GM21528 (cell line): ENCODE measurements around the gene HEBP2.

Experiments
- ATAC-seq: cut with Tn5 transposase; IDR thresholded peaks from one replicate; pipeline ENCODE4 v1.9.1; 2021; ENCODE audit warnings: mild to moderate bottlenecking, moderate library complexity; ENCODE audit not compliant: unreplicated experiment, low FRiP score

Gene HEBP2

DNA sequence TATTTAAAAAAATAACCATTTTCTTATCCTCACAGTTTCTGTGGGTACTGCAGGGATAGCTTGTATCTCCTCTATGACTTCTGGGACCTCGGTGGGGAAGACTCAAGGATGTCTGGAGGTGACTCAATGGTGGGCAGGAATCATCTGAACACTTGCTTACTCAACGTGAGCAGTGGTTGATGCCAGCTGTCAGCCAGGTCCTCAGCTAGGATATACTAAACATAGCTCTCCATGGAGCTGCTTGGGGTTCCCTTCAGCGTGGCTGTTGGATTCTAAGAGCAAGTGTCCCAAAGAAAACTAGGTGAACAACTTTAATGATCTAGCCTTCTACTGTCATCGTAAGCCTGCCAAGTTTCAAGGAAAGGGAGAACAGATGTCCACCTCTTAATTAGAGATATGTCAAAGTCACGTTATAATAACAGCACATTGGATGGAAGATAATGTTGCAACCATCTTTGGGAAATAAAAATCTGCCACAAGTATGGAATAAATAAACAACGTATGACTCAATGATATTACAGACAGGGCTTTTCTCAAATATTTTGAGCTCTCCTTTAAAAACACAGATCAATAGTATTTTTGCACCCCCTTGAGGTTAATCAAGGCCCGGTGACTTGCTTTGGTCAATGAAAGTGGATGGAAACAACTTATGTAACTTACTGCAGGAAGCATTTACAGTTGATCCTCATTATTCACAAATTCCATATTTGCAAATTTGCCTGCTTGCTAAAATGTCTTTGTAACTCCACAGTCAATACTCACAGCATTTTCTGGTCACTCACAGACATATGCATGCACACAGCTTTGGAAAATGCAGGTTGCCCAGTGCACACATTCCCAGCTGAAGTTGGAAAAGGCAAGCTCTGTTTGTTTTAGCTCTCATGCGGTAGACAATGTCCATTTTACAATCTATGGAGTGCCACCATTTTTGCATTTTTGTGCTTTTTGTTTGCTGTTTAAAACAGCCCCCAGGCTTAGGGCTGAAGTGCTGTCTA is 6.6 kb upstream of the HEBP2 start:
- ATAC-seq: no peak

DNA sequence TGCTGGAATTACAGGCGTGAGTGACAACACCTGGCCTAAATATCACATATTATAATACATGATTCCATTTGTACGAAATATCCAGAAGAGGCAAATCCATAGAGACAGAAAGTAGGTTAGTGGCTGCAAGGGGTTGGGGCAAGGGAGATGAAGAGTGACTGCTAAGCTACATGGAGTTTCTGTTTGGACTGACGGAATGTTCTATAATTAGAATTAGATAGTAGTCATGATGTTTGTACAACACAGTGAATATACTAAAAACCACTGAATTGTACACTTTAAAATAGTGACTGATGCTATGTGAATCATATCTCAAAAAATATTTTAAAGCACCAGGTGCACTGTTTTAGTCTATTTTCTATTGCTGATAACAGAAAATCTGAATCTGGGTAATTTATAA is 3.7 kb upstream of the HEBP2 start:
- ATAC-seq: no peak

DNA sequence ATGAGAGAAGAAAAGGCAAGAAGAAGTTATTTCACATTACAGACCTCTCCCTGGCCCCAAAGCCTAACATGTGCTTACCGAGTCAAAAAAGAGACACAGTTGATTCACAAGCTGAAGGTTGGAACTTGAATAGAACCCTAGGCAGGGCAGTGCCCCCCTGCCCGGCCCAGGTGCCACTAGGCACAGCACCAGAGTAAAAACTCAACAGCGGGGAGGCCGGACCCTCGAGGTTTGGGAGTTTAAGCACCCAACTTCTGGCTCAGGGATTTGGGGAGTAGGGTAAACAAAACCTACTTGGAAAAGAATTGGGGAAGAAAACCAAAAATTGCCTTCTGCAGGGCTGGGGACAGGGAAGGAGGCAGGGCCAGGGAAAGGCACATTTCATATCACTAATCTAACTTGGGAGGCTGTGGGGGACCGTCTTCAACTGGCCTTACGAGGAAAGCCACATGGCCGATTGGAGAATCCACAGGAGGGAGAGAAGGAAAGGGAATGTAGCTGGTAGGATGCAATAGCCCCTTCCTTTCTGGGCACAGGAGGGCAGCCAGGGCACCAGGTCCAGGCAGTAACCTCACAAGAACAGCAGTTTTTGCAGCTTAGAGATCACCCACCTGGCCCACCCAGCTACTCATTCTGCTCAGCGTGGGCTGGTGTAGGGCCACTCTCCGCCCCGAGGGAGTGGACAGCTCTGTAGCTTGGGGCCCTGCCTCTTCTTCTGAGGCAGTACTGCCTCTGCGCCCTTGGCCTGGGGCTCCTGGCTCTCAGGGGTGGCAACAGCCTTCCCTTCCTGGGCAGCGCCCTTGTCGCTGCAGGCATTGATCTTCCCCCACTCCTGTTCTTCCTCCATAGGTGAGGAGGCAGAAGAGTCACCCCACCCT is 1.8 kb upstream of the HEBP2 start:
- no peak for ATAC-seq

DNA sequence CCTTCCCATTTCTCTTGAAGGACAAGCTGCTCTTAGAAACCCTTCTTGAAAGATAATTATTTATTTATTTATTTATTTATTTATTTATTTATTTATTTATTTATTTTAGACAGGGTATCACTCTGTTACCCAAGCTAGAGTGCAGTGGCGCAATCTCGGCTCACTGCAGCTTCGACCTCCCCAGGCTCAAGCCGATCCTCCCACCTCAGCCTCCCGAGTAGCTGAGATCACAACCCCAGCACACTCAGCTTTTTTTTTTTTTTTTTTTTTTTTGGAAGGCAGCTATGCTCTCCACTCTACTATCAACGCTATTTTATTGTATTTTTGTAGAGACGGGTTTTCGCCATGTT is 1.2 kb upstream of the HEBP2 start:
- ATAC-seq: no peak

DNA sequence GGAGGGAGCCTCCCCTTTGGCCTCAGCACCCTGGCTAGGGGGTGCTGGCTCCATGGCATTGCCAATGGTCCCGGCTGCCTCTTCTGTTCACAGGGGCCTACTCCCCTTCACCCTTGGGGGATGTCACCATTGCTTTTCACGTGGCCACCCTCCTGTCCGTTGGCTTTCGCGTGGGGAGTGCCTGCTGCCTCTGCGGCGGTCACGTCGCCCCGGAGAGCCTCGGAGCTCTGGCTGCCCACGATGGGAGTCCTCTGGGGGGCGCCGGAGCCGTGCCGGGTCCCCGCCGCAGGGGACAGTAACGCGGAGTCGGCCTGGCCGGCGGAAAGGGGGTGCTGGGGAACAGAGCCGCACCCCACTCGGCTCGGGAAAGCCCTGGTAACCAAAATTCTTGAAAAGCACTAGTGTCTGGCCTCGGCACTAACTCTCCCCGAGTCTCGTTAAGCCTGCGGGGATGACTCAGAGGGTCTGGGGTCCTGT is 661 bp upstream of the HEBP2 start:
- peak; percentile 10 for ATAC-seq

DNA sequence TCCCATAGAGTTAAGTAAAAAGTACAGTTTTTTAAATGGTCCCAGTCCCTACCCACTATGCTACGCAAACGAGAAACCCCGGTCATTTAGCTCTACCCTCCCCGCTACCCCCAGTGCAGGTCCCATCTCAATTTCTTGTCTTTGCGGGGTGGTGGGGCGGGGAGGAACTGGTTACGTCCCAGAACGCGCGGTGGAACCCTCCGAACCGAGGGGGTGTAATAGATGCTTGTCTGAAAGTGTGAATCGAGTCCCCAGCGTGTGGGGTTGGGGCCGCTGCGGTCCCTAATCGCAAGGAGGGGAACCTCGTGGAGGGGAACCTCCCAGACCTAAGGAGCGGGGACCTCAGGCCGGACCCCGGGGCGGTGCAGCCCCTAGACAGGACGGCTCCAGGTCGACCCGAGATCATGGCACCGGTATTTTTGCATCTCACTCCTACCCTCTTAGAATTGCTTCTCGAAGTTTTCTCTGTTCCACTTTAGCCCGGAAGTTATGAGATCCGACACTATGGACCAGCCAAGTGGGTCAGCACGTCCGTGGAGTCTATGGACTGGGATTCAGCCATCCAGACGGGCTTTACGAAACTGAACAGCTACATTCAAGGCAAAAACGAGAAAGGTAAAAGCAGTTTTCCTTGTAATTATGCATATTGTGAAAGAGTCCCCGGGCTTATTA is 779 bp downstream of the HEBP2 start:
- no peak for ATAC-seq

DNA sequence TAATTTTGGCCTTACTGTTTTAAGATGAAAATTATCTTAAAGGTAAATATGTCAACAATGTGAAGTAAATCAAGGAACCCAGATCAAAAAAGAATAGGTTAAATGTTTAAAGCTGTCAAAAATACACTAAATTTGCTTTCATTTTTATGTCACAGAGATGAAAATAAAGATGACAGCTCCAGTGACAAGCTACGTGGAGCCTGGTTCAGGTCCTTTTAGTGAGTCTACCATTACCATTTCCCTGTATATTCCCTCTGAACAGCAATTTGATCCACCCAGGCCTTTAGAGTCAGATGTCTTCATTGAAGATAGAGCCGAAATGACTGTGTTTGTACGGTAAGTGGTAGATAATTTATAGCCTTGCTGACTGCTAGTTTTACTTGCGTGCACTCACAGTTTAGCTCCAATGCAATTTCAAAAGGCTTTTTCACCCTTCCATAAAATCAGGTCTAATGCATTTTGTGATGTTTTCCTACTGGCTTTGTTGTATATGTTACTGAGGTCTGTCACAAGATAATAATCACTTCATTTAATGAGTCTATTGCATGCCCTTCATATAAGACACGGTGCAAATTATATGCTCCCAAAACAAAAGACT is 1.9 kb downstream of the HEBP2 start:
- ATAC-seq: no peak

DNA sequence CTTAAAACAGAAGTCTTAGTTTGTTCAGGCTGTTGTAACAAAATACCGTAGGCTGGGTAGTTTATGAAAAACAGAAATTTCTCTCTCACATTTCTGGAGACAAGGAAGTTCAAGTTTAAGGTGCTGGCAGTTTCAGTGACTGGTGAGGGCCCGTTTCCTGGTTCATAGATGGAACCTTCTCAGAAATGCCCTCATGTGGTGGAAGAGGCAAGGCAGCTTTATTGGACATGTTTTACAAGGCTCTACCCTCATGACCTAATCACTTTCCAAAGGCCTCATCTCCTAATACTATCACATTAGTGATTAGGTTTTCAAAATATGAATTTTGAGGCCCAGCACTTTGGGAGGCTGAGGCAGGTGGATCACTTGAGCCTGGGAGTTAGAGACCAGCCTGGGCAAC is 2.4 kb downstream of the HEBP2 start:
- no peak for ATAC-seq

DNA sequence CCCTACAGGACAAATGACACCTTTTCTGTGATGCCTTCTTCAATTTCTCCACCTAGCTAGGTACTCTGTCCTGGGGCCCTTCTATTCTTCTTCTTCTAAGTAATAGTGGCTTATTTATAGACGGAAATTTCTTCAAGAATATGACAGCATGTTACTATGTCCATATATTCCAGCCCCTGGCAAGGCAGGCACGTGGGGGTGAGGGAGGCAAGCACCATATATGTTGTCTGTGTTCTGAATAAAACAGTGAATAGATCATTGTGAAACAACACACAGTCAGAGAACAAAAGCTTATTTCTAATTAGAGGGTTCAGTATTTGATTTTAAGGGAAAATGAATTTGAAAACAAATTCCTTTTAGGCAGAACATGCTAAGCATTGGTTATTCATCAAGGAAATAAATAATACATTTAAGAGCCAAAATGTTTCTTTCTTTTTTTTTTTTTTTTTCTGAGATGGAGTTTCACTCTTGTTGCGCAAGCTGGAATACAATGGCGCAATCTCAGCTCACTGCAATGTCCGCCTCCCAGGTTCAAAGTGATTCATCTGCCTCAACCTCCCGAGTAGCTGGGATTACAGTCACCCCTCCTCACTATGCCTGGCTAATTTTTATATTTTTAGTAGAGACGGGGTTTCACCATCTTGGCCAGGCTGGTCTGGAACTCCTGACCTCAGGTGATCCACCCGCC is 6.2 kb downstream of the HEBP2 start:
- ATAC-seq: no peak

DNA sequence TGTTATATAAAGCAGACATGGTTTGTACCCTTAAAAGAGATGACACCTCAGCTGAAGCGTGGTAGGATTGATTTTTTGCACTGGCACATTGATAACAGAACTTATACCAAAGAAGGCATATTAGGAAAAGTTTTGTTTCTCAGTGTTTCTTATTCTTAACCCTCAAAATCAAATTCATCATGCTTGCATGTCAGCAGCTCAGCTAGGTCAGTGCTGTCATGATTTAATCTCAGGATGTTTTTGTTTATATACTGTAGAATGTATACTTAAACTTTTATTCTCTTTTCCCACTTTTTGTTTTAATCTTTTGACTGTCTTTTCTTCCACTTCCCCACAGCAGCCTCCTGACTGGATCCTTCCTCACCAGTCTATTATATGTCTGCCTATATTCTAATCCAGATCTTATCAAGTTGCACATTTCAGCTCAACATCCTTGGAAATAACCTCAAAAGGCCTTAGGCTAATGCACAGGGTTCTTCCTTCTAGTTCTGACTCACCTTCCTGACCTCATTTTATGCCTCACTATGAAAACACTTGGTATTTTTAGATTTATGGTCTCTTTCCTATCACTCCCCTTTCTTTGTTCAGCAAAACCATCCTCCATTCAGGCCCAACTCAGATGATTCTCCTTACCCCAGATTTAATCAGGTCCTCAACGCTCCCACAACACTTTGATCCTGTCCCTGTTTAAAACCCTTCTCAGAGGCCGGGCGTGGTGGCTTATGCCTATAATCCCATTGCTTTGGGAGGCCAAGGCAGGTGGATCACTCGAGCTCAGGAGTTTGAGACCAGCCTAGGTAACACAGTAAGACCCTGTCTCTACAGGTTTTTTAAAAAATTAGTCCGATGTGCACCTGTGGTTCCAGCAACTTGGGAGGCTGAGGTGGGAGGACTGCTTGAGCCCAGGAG is 7.2 kb downstream of the HEBP2 start:
- no peak for ATAC-seq

DNA sequence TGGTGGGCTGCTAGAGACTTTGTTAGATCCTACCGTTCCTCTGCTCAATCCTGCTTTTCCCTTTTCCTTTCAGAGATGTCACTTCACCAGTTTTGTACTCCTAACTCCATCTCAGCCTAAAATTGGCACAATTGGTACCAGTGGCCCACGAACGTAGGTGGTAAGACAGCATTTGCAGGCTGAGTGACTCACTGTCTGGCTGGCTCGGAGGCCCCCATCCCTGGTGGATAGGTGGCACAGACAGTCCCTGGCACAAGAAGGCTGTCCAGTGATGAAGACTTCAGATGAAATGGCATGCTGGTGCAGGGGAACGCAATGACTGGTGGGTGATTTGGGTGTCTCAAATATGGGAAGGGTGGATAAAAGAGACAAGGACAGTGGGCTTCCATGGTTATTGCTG is 11.1 kb downstream of the HEBP2 start:
- ATAC-seq: no peak

DNA sequence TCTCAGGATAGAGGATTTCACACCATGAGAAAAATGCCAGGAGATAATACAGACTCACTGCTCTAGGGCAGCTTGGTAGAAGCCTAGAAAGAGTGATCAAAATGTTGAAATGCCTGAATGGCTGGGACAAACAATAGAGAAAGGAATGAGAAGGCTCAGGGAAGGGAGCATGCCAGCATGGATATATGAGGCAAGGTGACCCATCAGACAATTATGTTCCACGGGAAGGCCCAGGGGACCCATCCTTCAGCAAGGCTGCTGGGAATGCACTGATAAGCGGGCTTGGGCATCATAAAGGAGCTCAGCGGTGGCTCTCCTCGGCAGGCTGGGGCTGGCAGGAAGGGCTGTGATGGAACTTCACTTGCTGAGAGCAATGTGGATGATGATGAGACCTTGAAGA is 12.2 kb downstream of the HEBP2 start:
- ATAC-seq: no peak

DNA sequence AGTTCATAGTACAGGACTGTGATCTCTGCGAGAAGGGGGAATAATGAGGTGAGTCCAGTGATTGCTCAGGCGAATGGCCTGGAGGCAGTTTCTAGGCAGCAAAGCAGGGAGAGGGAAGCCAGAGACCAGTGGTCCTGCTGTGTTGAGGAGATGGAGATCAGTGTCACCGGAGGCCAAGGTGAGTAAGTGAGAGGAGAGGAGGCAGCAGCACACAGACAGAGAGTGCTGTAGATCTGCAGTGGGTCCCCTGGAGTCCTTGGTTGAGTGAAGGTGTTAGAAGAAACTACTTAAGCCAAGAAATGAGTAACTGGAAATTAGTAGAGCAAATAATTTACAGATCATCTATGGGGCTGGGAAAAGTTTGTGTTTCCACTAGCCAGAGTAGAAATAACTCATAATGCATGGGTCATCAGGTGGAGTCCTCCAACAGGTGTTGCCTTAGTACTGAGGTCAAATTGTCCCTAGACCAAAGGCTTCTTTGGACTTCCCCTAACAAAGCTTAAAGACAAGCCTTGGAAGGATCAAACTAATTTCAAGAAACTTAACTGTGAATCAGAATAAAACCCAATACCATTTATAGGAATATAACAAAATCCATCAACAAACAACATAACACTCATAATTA is 13.6 kb downstream of the HEBP2 start:
- no peak for ATAC-seq

DNA sequence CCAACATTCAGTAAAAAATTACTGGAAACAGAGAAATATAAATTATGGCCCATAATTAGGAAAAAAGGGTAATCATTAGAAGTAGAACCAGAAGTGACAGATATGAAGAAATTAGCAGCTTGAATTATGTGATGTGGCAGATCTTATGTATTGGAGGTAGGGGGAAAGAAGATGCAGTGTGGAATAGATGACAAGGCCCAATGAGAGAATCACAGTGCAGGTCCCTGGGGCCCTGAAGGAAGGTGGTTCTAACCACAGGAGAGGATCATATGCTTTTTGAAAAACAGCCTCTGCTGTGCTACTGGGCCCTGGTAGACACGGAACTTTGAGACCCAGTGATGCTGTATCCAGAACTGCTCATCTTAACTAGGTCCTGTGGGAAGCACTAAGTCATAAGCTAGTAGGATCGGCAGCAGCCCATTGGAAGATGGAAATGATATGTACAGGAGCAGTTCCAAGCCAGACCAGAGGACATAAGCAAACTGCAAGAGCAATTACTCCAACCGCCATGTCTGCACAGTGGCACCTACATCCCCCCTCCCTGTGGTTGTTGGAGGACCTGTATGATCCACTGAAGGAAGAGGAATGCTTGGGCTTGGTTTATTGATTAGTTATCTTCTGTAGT is 14.2 kb downstream of the HEBP2 start:
- ATAC-seq: no peak

DNA sequence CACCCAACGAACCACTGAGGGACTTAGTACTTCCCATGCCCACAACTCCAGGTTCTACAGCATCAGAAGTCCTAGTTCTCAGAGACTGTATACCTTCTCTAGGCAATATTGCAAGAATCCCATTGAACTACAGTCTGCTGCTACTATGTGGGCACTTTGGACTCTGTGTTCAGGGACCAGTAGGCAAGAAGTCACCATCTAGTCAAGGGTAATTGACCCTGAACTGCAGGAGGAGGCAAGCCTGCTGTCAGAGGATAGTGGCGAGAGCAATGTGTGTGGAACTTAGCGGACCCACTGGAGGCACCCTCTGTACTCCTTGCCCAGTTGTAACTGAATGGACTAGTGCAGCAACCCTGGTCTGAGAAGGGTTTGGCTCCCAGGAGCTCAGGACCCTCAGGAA is 15.7 kb downstream of the HEBP2 start:
- ATAC-seq: no peak

DNA sequence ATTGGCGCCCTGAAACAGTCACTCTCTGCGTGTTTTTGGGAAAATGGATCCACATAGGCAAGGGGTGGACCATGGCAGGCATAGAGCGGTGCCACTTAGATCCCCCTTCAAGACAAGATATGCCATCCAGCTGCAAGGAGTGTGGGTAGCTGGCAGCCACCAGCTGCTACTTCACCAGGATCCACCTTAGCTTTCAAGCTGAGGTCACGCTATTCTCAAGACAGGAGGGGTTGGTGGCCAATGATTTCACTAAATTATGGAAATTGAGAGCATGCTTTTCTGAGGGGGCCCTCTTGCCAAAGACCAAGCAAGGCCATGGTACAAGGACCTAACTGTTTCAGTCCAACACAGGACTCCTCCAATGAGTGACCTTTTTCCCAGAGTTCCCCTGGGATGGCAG is 16.3 kb downstream of the HEBP2 start:
- no peak for ATAC-seq

DNA sequence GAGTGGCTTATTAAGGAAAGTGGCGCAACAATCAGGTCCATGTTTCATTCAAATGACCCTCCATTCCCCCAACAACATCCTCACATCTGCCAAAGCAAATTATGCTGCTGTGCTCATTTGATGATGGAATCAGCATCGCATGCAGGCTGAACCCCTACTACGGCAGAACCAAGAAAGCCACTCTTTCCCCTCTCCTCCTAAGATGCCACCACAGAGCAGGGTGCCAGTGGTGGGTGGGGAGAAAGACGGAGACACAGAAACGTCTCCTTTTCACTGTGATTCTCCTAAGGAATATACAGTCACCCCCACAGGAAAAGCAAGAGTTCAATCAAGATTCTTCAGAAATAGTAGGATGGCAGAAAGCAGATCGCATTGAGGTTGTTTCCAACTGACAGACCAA is 17.1 kb downstream of the HEBP2 start:
- no peak for ATAC-seq

DNA sequence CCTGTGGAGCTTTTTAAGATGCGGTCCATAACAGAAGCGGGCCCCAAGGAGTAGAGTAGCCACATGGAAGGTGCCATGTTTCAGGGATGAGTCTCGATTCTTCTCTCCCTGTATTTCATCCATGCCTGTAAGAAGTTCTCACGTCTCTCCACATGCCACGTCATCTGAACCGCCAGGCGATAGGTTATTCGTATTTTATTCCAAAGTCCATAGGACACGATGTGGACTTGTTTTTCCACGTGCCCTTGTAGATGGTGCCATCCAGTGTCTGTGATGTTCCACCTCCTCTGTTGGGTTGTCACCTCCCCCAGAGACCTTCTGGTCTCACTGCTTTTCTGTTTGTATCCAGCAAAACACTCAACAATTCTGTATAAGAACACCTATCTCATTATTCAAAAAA is 17.6 kb downstream of the HEBP2 start:
- ATAC-seq: no peak
